Erythroblast (primary cell): Measurements from ENCODE around the gene APOM.

Source experiments
- GATA1 ChIP-seq: IDR thresholded peaks from 2 replicates; pipeline ENCODE4 v1.6.1; 2011; ENCODE audit warnings: low read depth, mild to moderate bottlenecking, control low read depth, low read length, moderate library complexity
- POLR2A ChIP-seq: IDR thresholded peaks from 2 replicates; pipeline ENCODE4 v1.6.1; 2011; ENCODE audit warnings: mild to moderate bottlenecking, low read length

- no peak for TF ChIP-seq POLR2A
- no peak for TF ChIP-seq GATA1
These were observed 14.0 kb downstream of the APOM start, which contains the start of gene LY6G5B for GRCh38 chr6:31669676-31670075.
